ENCODE results near the gene TSC22D4. TPM values are rescaled to one million over a fixed set of nuclear protein-coding genes. Genes with fewer than 3 reads are reported as not detected.

TSC22D4 gene
- total and polyA plus RNA-seq, 9 of the 15 experiments (the other 6 are each of a cell fraction or from before 2014, with no cell fraction given), result 0.37 to 107 (median 28.7) TPM

DNA sequence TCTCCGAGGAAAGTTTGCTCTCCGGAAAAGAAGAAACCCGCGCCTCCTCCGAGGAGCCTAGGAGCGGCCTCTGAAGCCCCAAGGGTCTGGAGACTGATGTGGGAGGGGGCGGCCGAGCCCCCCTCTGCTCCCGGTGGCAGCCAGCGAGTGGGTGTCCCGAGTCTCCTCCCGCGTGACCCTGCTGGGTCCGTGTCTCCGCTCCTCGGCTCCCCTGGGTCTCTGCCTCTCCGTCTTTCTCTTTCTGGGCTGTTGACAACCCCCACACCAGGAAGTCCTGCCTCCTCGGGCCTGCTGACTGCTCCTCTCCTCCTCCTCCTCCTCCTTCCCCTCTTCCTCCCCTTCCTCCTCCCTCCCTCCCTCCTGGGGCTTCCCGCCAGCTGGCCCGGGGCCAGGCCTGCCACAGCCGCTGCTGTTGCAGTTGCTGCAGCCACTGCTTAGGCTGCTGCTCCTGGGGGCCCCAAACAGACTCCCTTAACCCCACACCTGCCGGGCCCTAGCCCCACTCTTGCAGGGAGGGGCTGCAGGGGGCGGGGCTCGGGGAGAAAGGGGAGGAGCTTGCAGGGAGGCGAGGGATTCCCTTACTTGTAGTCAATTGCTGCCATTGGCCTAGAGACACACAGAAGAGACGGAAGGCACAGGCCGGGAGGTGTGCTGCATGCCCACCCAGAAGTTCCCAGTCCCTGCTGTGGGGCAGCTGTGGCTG lies at the start of gene TSC22D4 (continued):
- TF ChIP-seq, protein P1, sequence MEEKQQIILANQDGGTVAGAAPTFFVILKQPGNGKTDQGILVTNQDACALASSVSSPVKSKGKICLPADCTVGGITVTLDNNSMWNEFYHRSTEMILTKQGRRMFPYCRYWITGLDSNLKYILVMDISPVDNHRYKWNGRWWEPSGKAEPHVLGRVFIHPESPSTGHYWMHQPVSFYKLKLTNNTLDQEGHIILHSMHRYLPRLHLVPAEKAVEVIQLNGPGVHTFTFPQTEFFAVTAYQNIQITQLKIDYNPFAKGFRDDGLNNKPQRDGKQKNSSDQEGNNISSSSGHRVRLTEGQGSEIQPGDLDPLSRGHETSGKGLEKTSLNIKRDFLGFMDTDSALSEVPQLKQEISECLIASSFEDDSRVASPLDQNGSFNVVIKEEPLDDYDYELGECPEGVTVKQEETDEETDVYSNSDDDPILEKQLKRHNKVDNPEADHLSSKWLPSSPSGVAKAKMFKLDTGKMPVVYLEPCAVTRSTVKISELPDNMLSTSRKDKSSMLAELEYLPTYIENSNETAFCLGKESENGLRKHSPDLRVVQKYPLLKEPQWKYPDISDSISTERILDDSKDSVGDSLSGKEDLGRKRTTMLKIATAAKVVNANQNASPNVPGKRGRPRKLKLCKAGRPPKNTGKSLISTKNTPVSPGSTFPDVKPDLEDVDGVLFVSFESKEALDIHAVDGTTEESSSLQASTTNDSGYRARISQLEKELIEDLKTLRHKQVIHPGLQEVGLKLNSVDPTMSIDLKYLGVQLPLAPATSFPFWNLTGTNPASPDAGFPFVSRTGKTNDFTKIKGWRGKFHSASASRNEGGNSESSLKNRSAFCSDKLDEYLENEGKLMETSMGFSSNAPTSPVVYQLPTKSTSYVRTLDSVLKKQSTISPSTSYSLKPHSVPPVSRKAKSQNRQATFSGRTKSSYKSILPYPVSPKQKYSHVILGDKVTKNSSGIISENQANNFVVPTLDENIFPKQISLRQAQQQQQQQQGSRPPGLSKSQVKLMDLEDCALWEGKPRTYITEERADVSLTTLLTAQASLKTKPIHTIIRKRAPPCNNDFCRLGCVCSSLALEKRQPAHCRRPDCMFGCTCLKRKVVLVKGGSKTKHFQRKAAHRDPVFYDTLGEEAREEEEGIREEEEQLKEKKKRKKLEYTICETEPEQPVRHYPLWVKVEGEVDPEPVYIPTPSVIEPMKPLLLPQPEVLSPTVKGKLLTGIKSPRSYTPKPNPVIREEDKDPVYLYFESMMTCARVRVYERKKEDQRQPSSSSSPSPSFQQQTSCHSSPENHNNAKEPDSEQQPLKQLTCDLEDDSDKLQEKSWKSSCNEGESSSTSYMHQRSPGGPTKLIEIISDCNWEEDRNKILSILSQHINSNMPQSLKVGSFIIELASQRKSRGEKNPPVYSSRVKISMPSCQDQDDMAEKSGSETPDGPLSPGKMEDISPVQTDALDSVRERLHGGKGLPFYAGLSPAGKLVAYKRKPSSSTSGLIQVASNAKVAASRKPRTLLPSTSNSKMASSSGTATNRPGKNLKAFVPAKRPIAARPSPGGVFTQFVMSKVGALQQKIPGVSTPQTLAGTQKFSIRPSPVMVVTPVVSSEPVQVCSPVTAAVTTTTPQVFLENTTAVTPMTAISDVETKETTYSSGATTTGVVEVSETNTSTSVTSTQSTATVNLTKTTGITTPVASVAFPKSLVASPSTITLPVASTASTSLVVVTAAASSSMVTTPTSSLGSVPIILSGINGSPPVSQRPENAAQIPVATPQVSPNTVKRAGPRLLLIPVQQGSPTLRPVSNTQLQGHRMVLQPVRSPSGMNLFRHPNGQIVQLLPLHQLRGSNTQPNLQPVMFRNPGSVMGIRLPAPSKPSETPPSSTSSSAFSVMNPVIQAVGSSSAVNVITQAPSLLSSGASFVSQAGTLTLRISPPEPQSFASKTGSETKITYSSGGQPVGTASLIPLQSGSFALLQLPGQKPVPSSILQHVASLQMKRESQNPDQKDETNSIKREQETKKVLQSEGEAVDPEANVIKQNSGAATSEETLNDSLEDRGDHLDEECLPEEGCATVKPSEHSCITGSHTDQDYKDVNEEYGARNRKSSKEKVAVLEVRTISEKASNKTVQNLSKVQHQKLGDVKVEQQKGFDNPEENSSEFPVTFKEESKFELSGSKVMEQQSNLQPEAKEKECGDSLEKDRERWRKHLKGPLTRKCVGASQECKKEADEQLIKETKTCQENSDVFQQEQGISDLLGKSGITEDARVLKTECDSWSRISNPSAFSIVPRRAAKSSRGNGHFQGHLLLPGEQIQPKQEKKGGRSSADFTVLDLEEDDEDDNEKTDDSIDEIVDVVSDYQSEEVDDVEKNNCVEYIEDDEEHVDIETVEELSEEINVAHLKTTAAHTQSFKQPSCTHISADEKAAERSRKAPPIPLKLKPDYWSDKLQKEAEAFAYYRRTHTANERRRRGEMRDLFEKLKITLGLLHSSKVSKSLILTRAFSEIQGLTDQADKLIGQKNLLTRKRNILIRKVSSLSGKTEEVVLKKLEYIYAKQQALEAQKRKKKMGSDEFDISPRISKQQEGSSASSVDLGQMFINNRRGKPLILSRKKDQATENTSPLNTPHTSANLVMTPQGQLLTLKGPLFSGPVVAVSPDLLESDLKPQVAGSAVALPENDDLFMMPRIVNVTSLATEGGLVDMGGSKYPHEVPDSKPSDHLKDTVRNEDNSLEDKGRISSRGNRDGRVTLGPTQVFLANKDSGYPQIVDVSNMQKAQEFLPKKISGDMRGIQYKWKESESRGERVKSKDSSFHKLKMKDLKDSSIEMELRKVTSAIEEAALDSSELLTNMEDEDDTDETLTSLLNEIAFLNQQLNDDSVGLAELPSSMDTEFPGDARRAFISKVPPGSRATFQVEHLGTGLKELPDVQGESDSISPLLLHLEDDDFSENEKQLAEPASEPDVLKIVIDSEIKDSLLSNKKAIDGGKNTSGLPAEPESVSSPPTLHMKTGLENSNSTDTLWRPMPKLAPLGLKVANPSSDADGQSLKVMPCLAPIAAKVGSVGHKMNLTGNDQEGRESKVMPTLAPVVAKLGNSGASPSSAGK (IDR thresholded peaks at IDR 0.05), result no peak
- TF ChIP-seq NCOA4 (IDR thresholded peaks at IDR 0.05; ENCODE audit: partially characterized antibody) (no peak), MYC (IDR thresholded peaks at IDR 0.05; ENCODE audit: low read depth, low read length) (peak; percentile 74), MYC (CRISPR knock-in tag; IDR thresholded peaks at IDR 0.05; ENCODE audit: borderline replicate concordance, low read depth) (no peak), ZNF165 (CRISPR knock-in tag; IDR thresholded peaks at IDR 0.05; ENCODE audit: borderline replicate concordance) (no peak), TARDBP (IDR thresholded peaks at IDR 0.05) (no peak), LEF1 (IDR thresholded peaks at IDR 0.05) (peak; percentile 92), POU5F1 (IDR thresholded peaks at IDR 0.05; ENCODE audit: borderline replicate concordance, low read depth, low read length, partially characterized antibody) (no peak), HDAC1 (IDR thresholded peaks at IDR 0.05) (peak; percentile 53 to 98; a peak in 3 of 4 replicates), NFATC3 (IDR thresholded peaks at IDR 0.05) (no peak), POLR2AphosphoS2 (IDR thresholded peaks at IDR 0.05; ENCODE audit: low read length) (peak; percentile 39; the same call in 1 of the 2 replicates), NFIC (IDR thresholded peaks at IDR 0.05) (peak; percentile 100), ELF4 (CRISPR knock-in tag; IDR thresholded peaks at IDR 0.05) (peak; percentile 90), CCAR2 (IDR thresholded peaks at IDR 0.05; ENCODE audit: low read depth, low read length) (no peak)
- TF ChIP-seq, protein P2, sequence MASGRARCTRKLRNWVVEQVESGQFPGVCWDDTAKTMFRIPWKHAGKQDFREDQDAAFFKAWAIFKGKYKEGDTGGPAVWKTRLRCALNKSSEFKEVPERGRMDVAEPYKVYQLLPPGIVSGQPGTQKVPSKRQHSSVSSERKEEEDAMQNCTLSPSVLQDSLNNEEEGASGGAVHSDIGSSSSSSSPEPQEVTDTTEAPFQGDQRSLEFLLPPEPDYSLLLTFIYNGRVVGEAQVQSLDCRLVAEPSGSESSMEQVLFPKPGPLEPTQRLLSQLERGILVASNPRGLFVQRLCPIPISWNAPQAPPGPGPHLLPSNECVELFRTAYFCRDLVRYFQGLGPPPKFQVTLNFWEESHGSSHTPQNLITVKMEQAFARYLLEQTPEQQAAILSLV (tag; IDR thresholded peaks at IDR 0.05), result no peak
- TF ChIP-seq, protein P3, sequence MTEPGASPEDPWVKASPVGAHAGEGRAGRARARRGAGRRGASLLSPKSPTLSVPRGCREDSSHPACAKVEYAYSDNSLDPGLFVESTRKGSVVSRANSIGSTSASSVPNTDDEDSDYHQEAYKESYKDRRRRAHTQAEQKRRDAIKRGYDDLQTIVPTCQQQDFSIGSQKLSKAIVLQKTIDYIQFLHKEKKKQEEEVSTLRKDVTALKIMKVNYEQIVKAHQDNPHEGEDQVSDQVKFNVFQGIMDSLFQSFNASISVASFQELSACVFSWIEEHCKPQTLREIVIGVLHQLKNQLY (CRISPR knock-in tag; conservative IDR thresholded peaks at IDR 0.05), result 0 out of 4 replicates have a peak, but pooled peaks of 1 of the 2 experiments have one; percentile 46

Measured in K562 (cell line).